ENCODE data around the gene GRAP. TPM values are rescaled to one million over a fixed set of nuclear protein-coding genes. Genes with fewer than 3 reads are reported as not detected.
A peak's percentile ranks its signal among the peaks of the same experiment; 100 is the strongest.

The GRAP gene
- total and polyA plus RNA-seq, 10 donors, result 36.2 to 114 (median 47.4) TPM

- no peak for DNase-seq
- intact Hi-C loops (cut with DNase I; ENCODE audit: low total_unique reads), result no loop called here
Measured at GRCh38 chr17:19005789-19006430, 40.8 kb downstream of the GRAP start.

DNA sequence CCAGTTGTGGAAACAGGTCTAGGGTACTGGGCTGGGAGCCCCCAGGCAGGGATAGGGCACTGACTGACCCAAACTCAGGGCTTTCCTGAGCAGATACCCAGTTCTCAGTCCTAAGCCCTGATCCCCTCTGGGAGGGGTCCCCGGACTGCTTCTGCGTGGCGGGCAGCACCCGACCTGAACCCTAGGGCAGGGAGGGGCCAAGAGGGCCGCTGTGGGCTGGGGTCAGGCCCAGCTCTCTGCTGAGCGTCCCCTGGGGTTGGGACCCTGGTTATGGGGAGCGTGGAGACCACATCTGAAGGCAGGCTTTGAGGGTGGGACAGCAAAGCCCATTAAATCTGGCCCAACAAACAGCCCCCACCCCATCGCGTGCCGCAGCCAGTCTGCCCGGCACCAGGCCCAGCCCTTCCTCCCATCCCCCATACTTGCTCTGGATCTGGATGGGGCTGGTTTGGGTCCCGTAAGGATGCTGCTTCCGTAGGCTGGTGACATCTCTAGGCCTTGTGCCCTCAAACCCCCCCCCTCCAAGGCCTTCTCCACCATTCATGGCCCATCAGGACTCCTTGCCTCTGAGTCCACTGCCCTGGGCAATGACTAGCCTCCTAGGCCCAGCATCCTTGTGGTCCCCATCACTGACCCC is 41.5 kb downstream of the GRAP start:
- Histone ChIP-seq H3K4me1 (peaks cover 9 to 51% (median 31%) of the 10 kb centered on the region in 6 donors), H3K4me3 (peak overlapping the region in 5 of 8 donors; percentile 53 to 83 (median 65)), H3K36me3 (no peaks in the 10 kb centered on the region), H3K9me3 (no peaks in the 10 kb centered on the region), H3K27ac (peak overlapping the region in 7 of 8 donors; percentile 46 to 79 (median 57)), H3K27me3 (replicated peaks in 1 of 7) (peaks cover 0 to 15% (median 0%) of the 10 kb centered on the region in 7 donors)
- intact Hi-C loops (cut with DNase I; ENCODE audit: low total_unique reads), result no loop called here
- no peak for DNase-seq
- TF ChIP-seq, protein P1, sequence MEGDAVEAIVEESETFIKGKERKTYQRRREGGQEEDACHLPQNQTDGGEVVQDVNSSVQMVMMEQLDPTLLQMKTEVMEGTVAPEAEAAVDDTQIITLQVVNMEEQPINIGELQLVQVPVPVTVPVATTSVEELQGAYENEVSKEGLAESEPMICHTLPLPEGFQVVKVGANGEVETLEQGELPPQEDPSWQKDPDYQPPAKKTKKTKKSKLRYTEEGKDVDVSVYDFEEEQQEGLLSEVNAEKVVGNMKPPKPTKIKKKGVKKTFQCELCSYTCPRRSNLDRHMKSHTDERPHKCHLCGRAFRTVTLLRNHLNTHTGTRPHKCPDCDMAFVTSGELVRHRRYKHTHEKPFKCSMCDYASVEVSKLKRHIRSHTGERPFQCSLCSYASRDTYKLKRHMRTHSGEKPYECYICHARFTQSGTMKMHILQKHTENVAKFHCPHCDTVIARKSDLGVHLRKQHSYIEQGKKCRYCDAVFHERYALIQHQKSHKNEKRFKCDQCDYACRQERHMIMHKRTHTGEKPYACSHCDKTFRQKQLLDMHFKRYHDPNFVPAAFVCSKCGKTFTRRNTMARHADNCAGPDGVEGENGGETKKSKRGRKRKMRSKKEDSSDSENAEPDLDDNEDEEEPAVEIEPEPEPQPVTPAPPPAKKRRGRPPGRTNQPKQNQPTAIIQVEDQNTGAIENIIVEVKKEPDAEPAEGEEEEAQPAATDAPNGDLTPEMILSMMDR (IDR thresholded peaks at IDR 0.05 in 8 of 11, conservative IDR thresholded peaks at IDR 0.05 in 3 of 11), result no peak
- TF ChIP-seq POLR2A (IDR thresholded peaks at IDR 0.05) (no peak), POLR2AphosphoS5 (IDR thresholded peaks at IDR 0.05) (no peak)
- 92 to 97% (median 93%) methylated on average over 7 to 13 of the region's 13 CpGs for WGBS, 5 donors

More at GRCh38 chr17:19005789-19006430, 40.8 kb downstream of the GRAP start:
- Histone ChIP-seq H3K36me3 (no peaks in the 10 kb centered on the region), H3K27me3 (replicated peaks in 1 of 7) (peaks cover 0 to 15% (median 0%) of the 10 kb centered on the region in 7 donors), H3K27ac (peak overlapping the region in 1 of 8 donors; percentile 36), H3K9me3 (no peaks in the 10 kb centered on the region), H3K4me3 (no peak overlapping the region), H3K4me1 (peaks cover 9 to 45% (median 31%) of the 10 kb centered on the region in 6 donors)
- no peak for TF ChIP-seq POLR2A (IDR thresholded peaks at IDR 0.05)
- TF ChIP-seq, protein P1 (IDR thresholded peaks at IDR 0.05 in 8 of 11, conservative IDR thresholded peaks at IDR 0.05 in 3 of 11), result no peak
- TF ChIP-seq POLR2AphosphoS5 (IDR thresholded peaks at IDR 0.05), result no peak
- 78 to 93% (median 83%) methylated on average over 3 to 4 of the region's 4 CpGs for WGBS, 5 donors

DNA sequence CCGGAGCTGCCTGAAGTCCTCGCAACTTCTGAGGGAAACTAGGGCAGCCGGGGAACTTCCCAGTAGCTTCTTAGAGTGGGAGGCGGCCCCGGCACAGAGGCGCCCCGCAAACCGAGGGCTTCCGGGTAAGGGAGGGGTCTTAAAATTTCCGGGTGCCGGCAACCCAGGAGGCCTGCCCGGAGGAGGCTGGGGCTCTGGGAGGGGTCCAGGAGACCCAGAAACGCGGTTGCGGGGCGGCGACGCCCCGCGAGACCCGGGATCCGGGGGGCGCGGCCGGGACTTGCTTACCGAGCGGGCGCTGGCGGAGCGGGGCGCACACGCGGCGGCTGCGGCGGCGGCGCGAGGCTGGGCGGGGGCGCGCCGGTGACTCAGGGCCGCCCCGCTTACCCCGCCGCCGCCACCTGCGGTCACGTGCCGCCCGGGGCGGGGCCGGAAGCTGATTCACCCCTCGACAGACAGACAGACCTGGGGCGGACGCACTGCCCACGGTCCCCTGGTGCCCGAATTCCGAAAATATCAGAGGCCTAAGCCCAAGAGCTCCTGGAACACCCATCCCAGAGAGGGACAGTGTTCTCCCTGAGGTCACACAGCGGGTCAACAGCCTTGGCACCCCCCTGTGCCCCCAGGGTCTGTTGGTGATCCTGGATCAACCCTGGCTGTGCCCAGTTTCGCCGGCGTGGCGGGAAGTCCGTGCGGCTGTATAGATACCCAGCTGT is 42.2 kb downstream of the GRAP start, which contains the start of gene FAM83G:
TSS of gene FAM83G (minus strand) at position 344 of the 716 bp plus-strand sequence. CDS start 723 bp downstream, outside the sequence.
- WGBS, 5 donors, result 1 to 14% (median 7%) methylated on average over 16 to 67 of the region's 67 CpGs
- peaks cover 9 to 52% (median 31%) of the 10 kb centered on the region in 6 donors for H3K4me1 ChIP-seq
- H3K9me3 ChIP-seq, result no peaks in the 10 kb centered on the region
- H3K27me3 ChIP-seq (replicated peaks in 1 of 7), result peaks cover 0 to 15% (median 0%) of the 10 kb centered on the region in 7 donors
- DNase-seq, result peak; percentile 93
- peak within 1 kb of the TSS in 7 of 8 donors; percentile 46 to 79 (median 57) for H3K27ac ChIP-seq
- H3K36me3 ChIP-seq, result no peaks in the 10 kb centered on the region
- intact Hi-C loops (cut with DNase I; ENCODE audit: low total_unique reads), result no loop called here
- peak within 1 kb of the TSS; percentile 43 to 83 (median 60) for H3K4me3 ChIP-seq
- TF ChIP-seq POLR2A (IDR thresholded peaks at IDR 0.05), result no peak
- TF ChIP-seq, protein P1 (IDR thresholded peaks at IDR 0.05 in 8 of 11, conservative IDR thresholded peaks at IDR 0.05 in 3 of 11), result no peak
- TF ChIP-seq POLR2AphosphoS5 (IDR thresholded peaks at IDR 0.05), result peak in 2 of 3 donors; percentile 60 to 63
